Liver (tissue), 9 donors: ENCODE results near the gene UGT2A2. TPM values are rescaled to one million over a fixed set of nuclear protein-coding genes. Genes with fewer than 3 reads are reported as not detected.

Experiments
- DNase-seq: peaks from one replicate; pipeline ENCODE4 v3.0.0-alpha.2; 2017; ENCODE audit warnings: low spot score
- H3K27ac ChIP-seq, 2 donors: one replicate each; pipeline ENCODE4 v1.7.0; 2013; ENCODE audit warnings: inconsistent platforms in 2 of 2, low read length in 2 of 2, control low read depth in 1 of 2, low read depth in 1 of 2, mild to moderate bottlenecking in 1 of 2
- H3K27me3 ChIP-seq, 4 donors: one replicate each; pipeline versions ENCODE4 v1.6.1 to v1.7.0; 2013; ENCODE audit warnings: low read length in 3 of 4, inconsistent platforms in 1 of 4, mild to moderate bottlenecking in 1 of 4, moderate library complexity in 1 of 4; ENCODE audit not compliant: control insufficient read depth in 4 of 4, insufficient read depth in 4 of 4
- H3K36me3 ChIP-seq, 4 donors: one replicate each; pipeline versions ENCODE4 v1.6.1 to v1.7.0; 2013; ENCODE audit warnings: low read length in 3 of 4, mild to moderate bottlenecking in 3 of 4, low read depth in 1 of 4, moderate library complexity in 1 of 4; ENCODE audit not compliant: control insufficient read depth in 4 of 4, insufficient read depth in 3 of 4
- H3K4me1 ChIP-seq, 4 donors: one replicate each; pipeline versions ENCODE4 v1.6.1 to v1.7.0; 2013; ENCODE audit warnings: low read length in 3 of 4, mild to moderate bottlenecking in 3 of 4, moderate library complexity in 1 of 4; ENCODE audit not compliant: control insufficient read depth in 4 of 4, insufficient read depth in 4 of 4
- H3K4me3 ChIP-seq, 3 donors: one replicate each; pipeline versions ENCODE4 v1.6.1 to v1.7.0; 2013; ENCODE audit warnings: low read length in 3 of 3, control low read depth in 1 of 3, low read depth in 1 of 3, mild to moderate bottlenecking in 1 of 3
- H3K9ac ChIP-seq, 2 donors: one replicate each; pipeline ENCODE4 v1.7.0; 2013; ENCODE audit warnings: low read length in 2 of 2, mild to moderate bottlenecking in 2 of 2, moderate library complexity in 2 of 2, control low read depth in 1 of 2, low read depth in 1 of 2
- H3K9me3 ChIP-seq, 4 donors: one replicate each; pipeline versions ENCODE4 v1.6.1 to v1.7.0; 2013; ENCODE audit warnings: low read length in 3 of 4; ENCODE audit not compliant: control insufficient read depth in 4 of 4
- ATF3 ChIP-seq: IDR thresholded peaks from 2 replicates; pipeline ENCODE4 v1.6.1; 2016; ENCODE audit warnings: antibody characterized with exemption
- CTCF ChIP-seq: fragments of 150-350 bp; IDR thresholded peaks from 2 replicates; pipeline ENCODE4 v1.5.1; 2017; ENCODE audit warnings: improper control_type of control experiment, low read depth, low read length; ENCODE audit not compliant: missing input control
- EGR1 ChIP-seq, 2 donors: IDR thresholded peaks; 2 replicates each; pipeline ENCODE4 v1.6.1; 2016 to 2018; ENCODE audit warnings: antibody characterized with exemption in 2 of 2, low read depth in 2 of 2
- FOXA1 ChIP-seq: IDR thresholded peaks from 2 replicates; pipeline ENCODE4 v1.6.1; 2016; ENCODE audit warnings: antibody characterized with exemption
- FOXA2 ChIP-seq: IDR thresholded peaks from 2 replicates; pipeline ENCODE4 v1.6.1; 2016; ENCODE audit warnings: antibody characterized with exemption
- GABPA ChIP-seq, 2 donors: IDR thresholded peaks in 1 of 2; conservative IDR thresholded peaks in 1 of 2; 2 replicates each; pipeline ENCODE4 v1.6.1; 2016; ENCODE audit warnings: antibody characterized with exemption in 2 of 2, mild to moderate bottlenecking in 1 of 2, moderate library complexity in 1 of 2
- HNF4A ChIP-seq, 2 donors: conservative IDR thresholded peaks; 2 replicates each; pipeline ENCODE4 v1.6.1; 2016; ENCODE audit warnings: antibody characterized with exemption in 2 of 2, mild to moderate bottlenecking in 2 of 2
- HNF4G ChIP-seq: IDR thresholded peaks from 2 replicates; pipeline ENCODE4 v1.6.1; 2016; ENCODE audit warnings: antibody characterized with exemption
- JUND ChIP-seq, 2 donors: IDR thresholded peaks; 2 replicates each; pipeline ENCODE4 v1.6.1; 2016; ENCODE audit warnings: antibody characterized with exemption in 2 of 2
- NR2F2 ChIP-seq: IDR thresholded peaks from 2 replicates; pipeline ENCODE4 v1.6.1; 2016; ENCODE audit warnings: antibody characterized with exemption
- RAD21 ChIP-seq, 2 donors: IDR thresholded peaks; 2 replicates each; pipeline ENCODE4 v1.6.1; 2016; ENCODE audit warnings: antibody characterized with exemption in 2 of 2, mild to moderate bottlenecking in 2 of 2
- REST ChIP-seq: IDR thresholded peaks from 2 replicates; pipeline ENCODE4 v1.6.1; 2016; ENCODE audit warnings: antibody characterized with exemption, mild to moderate bottlenecking
- RXRA ChIP-seq, 2 donors: IDR thresholded peaks; 2 replicates each; pipeline ENCODE4 v1.6.1; 2017 to 2018; ENCODE audit warnings: antibody characterized with exemption in 2 of 2, mild to moderate bottlenecking in 1 of 2
- SP1 ChIP-seq: IDR thresholded peaks from 2 replicates; pipeline ENCODE4 v1.6.1; 2018; ENCODE audit warnings: antibody characterized with exemption, mild to moderate bottlenecking
- TAF1 ChIP-seq: conservative IDR thresholded peaks from 2 replicates; pipeline ENCODE4 v1.6.1; 2016; ENCODE audit warnings: antibody characterized with exemption, mild to moderate bottlenecking
- YY1 ChIP-seq: IDR thresholded peaks from 2 replicates; pipeline ENCODE4 v1.6.1; 2016; ENCODE audit warnings: antibody characterized with exemption, mild to moderate bottlenecking
- ZBTB33 ChIP-seq: IDR thresholded peaks from 2 replicates; pipeline ENCODE4 v1.6.1; 2016; ENCODE audit warnings: antibody characterized with exemption
- WGBS: extraction: QIAGEN DNeasy Blood & Tissue Kit; methylation state at CpG from one replicate; pipeline ENCODE4 v1.1.7; 2013; 5-methylcytosine and 5-hydroxymethylcytosine counted together
- polyA plus RNA-seq, 2 donors: library from polyadenylated mRNA; stranded (reverse) in 1 of 2; unstranded in 1 of 2; fragments of 200-250 nt in 1 of 2; fragments of >200 nt in 1 of 2; fragmentation: Nextera tagmentation in 1 of 2; extraction: Ambion mirVana in 1 of 2; gene quantifications; one replicate each; pipeline versions ENCODE4 v1.2.1 to v1.2.3, GENCODE V29; 2013 to 2015
- total RNA-seq, 2 donors: library from RNA; depleted of rRNA; stranded (reverse); fragments of >200 nt; gene quantifications; one replicate each; pipeline ENCODE4 v1.2.3, GENCODE V29; 2014
- TF ChIP-seq, protein P1 (sequence below): IDR thresholded peaks from 2 replicates; pipeline ENCODE4 v1.6.1; 2016; ENCODE audit warnings: antibody characterized with exemption
- donor health status: healthy.
- donor health status: healthy.
- donor health status: healthy.
- donor health status: healthy.
- donor health status: healthy.

Gene UGT2A2
- total and polyA plus RNA-seq, 4 donors = not detected

- H3K4me3 ChIP-seq = no peak overlapping the region
- WGBS = 89% methylated on average over 2 of the region's 2 CpGs
- H3K9ac ChIP-seq = no peak overlapping the region
Observed at GRCh38 chr4:69642961-69643360, 3.5 kb upstream of the UGT2A2 start.

More at GRCh38 chr4:69642961-69643360, 3.5 kb upstream of the UGT2A2 start:
- H3K36me3 ChIP-seq = no peaks in the 10 kb centered on the region
- H3K4me1 ChIP-seq = peaks cover 0 to 7% (median 0%) of the 10 kb centered on the region in 4 donors
- H3K27me3 ChIP-seq = no peaks in the 10 kb centered on the region
- TF ChIP-seq YY1 = no peak
- TF ChIP-seq FOXA1 = no peak
- TF ChIP-seq RAD21 (IDR thresholded peaks at IDR 0.05) = no peak
- TF ChIP-seq, protein P1, sequence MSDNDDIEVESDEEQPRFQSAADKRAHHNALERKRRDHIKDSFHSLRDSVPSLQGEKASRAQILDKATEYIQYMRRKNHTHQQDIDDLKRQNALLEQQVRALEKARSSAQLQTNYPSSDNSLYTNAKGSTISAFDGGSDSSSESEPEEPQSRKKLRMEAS = no peak
- TF ChIP-seq JUND (IDR thresholded peaks at IDR 0.05) = no peak
- no peak for TF ChIP-seq HNF4A (conservative IDR thresholded peaks at IDR 0.05)
- TF ChIP-seq NR2F2 = no peak
- TF ChIP-seq HNF4G = no peak
- TF ChIP-seq SP1 = no peak
- no peak for TF ChIP-seq CTCF
- TF ChIP-seq TAF1 = no peak
- TF ChIP-seq FOXA2 = no peak
- no peak for TF ChIP-seq ATF3
- no peak for TF ChIP-seq ZBTB33
- no peak for TF ChIP-seq EGR1 (IDR thresholded peaks at IDR 0.05; ENCODE audit: low read depth in 2 of 2)
- TF ChIP-seq GABPA (IDR thresholded peaks at IDR 0.05 in 1 of 2, conservative IDR thresholded peaks at IDR 0.05 in 1 of 2) = no peak
- TF ChIP-seq RXRA (IDR thresholded peaks at IDR 0.05) = no peak
- TF ChIP-seq REST = no peak
- H3K9me3 ChIP-seq = no peaks in the 10 kb centered on the region
- DNase-seq = no peak
- H3K27ac ChIP-seq = no peak overlapping the region
